Stimulated activated CD4-positive, alpha-beta T cell treated with anti-CD3 and anti-CD28 coated beads, Interleukin-2, amount 100 ng/mL, for 4 hours (primary cell): Measurements from ENCODE around the gene TBXA2R.
"Not testable (repeated sequence)": the region's sequence is repeated elsewhere in the genome, so short reads cannot be mapped to it uniquely, and the experiment has no call there.

ENCODE experiments used
- DNase-seq: peaks from one replicate; pipeline ENCODE4 v3.0.0-alpha.2; 2020; ENCODE audit warnings: low read depth

TBXA2R gene

DNA sequence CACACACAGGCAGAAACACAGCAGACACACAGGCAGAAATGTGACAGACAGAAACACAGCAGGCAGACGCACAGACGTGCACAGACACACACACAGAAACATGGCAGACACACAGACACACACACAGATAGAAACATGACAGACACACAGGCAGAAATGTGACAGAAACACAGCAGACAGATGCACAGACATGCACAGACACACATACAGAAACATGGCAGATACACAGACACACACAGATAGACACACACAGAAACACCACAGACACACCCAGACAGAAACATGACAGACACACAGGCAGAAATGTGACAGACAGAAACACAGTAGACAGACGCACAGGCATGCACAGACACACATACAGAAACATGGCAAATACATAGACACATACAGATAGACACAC, 1.3 kb downstream of the TBXA2R start:
- no peak for DNase-seq

DNA sequence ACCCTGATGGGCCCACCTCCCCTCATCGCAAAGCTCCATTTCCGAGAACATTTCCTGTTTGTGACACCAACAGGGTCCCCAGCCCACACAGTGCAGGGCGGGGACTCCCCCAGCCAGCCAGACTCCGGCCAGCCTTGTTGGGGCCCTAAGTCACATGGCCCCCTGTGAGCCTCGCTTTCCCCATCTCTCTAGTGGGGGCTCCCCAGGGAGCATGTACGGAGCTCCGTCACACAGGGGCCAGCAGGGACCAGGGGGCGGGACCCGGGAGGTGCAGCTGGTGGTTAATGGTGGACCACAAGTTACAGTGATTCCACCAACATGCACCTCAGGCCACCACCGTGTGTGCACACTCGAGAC, 1.7 kb downstream of the TBXA2R start:
- DNase-seq, result no peak

GRCh38 chr19:3604227-3604986, 2.3 kb downstream of the TBXA2R start:
- no peak for DNase-seq

DNA sequence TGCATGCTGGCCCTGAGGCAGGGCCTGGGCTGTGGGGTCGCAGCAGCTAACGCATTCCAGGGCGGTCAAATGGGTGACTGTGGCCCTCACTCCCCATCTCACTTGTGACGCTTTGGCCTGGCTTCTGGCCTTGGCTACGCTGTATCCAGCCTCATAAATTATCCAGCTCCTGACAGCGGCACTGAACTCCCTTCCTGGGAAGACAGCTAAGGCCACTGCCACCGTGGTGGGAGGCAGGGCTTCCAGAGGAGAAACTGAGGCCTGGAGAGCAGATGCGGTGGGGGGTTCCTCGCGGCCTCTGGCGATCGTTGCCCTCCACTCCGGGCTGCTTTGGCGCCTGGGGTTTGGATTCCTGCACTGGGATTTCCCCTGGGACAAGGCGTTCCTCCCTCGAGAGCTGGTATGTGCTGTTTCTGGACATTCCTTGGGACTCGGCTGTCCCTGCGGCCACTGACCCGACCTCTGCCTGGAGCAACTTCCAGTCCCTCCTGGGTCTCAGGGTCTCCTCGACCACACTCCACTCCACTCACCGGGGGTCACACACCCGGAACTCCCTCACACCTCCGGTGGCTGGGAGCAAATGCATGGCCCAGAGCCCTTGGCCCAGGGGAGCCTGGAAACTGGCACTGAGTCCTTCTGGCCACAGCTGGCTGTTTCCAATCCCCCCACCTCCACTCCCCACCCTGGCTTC, 3.4 kb downstream of the TBXA2R start:
- DNase-seq, result no peak

DNA sequence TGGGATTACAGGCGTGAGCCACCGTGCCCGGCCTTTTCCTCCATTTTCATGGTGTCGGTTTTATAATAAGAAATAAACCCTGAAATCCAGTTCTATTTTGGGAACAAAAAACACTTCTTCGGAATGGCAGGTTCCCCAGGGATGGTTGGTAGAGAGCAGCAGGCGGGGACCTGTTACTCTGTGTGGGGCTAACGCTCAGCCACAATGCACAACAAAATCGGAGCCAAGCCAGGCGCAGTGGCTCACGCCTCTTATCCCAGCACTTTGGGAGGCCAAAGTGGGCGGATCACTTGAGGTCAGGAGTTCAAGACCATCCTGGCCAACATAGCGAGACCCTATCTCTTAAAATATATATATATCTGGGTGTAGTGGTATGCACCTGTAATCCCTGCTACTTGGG, 5.7 kb downstream of the TBXA2R start:
- DNase-seq, result no peak

DNA sequence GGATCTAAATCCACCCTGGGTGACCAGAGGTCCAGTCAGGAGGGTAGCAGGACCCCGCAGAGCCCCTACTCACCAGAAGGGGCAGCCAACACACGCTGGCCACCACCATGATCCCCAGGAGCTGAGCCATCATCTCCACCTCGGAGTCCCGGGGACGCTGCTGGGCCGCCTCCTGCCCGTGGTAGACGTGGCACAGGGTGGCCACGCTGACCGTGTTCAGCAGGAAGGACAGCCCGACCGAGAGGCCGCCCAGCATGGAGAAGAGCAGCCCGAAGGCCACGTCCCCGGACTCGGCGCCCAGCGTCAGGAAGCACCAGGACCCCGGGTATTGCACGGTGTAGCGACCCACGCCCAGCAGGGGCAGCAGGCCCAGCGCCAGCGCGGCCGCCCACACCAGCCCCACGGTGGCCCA, 6.9 kb downstream of the TBXA2R start:
- no peak for DNase-seq

DNA sequence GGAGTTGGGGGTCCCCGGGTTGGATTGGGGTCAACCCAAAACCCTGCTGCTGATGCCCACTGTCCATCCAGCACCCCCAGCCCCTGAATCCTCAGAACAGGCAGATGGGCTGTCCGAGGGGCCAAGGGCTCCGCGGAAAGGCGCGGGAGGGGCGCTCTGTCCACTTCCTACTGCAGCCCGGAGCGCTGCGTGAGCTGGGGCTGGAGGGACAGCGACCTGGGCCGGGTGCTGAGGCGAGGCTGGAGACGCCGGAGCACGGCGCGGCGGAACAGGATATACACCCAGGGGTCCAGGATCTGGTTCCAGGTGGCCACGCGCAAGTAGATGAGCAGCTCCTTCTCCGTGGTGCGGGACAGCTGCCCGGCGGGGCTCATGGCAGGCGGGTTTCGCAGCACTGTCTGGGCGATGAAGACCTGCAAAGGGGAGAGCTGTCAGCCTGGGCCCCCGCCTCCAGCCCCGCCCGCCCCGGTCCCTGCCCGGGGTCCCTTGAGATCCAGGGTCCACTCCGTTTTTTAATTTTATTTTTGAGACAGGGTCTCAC, 11.1 kb downstream of the TBXA2R start:
- DNase-seq, result no peak

DNA sequence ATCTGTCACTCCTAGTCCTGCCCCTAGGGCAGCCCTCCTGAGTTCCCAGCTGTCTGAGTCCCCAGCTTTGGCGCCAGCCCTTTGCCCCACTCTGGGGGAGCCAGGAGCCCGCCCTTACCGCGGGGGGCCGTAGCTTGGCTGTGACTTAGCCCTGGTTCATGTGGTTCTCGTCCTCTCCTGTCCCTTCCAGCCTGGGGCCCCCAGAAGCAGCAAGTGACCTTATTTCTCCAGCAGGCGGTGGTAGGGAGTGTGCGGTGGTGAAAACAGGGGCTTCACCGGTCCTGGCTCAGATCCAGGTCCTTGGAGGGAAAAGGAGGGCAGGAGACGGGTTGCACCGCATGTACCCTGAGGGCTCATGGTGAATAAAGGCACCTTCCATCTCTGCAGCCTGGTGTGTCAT, 13.5 kb downstream of the TBXA2R start:
- DNase-seq, result no peak

DNA sequence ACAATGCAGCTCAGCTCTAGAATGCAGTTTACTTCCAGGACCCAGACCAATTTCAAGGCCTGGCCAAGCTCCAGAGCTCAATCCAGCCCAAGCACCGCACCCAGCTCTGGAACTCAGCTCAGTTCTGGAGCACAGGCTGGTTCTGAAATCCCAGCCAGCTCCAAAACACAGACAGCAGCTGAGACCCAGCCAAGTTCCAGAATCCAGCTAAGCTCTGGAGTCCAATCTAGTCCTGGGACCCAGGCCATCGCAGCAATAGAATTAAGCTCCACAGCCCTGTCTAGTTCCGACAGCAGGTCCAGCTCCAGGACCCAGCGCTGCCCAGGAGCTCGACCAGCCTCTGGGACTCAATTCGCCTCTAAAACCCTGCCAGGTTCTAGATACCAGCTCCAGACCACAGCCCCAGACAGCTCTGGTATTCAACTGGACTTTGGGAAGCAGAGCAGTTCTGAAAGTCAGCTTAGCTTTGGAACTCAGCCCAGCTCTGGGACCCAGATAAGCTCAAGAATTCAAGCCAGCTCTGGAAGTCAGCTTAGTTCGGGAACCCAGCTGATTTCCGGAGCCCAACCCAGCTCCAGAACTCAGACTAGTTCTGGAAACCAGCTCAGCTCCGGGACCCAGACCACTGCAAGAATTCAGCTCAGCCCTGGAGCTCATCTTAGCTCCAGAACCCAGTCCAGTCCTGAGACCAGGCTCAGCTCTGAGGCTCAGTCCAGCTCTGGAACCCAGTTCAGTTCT, 14.6 kb downstream of the TBXA2R start:
- no peak for DNase-seq

DNA sequence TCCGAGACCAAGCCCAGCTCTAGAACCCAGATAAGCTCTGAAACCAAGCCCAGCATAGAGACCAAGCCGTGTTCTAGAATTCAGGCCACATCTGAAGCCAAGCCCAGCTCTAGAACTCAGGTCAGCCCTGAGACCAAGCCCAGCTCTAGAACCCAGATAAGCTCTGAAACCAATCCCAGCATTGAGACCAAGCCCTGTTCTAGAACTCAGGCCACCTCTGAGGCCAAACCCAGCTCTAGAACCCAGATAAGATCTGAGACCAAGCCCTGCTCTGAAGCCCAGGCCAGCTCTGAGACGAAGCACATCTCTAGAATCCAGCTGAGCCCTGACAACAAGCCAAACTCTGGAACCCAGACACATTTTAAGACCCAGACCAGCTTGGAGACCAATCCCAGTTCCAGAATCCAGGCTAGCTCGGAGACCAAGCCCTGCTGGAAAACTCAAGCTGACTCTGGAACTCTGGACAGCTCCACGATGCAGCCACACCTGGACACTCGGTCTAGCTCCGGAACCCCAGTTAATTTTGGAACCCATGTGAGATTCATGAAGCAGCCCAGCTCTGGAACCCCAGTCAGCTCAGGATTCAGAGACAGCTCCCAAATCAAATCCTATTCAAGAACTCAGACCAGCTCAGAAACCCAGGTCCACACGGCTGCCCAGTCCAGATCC, 15.6 kb downstream of the TBXA2R start:
- no peak for DNase-seq

DNA sequence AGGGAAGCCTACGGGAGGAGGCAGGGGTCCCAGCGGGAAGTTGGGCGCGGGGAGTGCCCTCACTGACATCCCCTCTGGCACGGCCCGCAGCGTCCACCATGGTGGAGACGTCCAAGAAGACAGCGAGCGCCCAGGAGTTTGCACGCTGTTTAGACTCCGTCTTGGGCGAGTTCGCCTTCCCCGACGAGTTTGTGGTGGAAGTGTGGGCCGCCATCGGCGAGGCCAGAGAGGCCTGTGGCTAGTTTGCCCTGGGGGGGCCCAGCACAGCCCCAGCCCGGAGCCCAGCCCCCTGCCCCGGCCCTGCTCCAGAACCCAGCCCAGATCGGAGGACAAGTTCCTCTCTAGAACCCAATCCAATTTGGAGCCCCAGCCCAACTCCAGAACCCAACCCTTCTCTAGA, 16.7 kb downstream of the TBXA2R start:
- DNase-seq, result no peak

DNA sequence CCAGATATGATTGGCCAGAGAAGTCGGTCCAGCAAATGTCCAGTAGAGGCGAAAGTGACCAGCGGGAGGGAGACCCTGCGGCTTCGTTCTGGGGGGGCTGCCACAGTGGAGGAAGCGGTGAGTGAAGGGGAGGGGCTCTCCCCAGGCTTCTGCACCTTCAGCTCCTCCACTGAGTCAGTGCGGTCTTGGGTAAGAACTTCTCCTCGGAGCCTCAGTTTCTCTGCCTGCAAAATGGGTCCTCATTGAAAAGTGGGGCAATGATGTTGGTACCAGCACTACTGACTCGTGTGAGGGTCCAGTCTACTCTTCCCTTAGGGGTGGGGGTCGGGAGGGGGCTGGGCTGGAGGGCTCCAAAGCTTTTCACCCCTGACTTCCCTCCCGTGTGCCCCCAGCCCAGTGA, 17.2 kb downstream of the TBXA2R start:
- no peak for DNase-seq

DNA sequence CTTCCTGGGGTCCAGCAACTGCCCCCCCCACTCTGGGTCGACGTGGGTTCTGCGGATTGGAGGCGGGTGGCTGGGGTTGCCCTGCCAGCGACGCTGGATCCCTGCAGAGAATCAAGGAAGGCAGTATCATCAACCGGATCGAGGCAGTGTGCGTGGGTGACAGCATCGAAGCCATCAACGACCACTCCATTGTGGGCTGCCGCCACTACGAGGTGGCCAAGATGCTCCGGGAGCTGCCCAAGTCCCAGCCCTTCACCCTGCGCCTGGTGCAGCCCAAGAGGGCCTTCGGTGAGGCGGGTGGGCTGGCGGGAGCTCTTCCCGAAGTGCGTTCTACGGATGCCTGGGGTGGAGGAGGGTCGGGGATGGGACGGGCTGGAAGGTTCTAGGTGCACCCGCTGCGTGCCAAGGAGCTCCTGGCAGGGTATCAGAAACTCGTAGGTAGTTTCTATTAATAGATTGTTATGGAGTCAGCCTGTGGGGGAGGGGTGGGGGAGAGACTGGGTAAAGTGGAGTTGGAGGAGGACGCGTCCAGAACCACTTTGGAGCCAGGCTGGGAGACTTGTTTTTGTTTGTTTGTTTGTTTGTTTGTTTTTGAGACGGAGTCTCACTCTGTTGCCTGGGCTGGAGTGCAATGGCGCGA, 19.8 kb downstream of the TBXA2R start:
- DNase-seq, result no peak

- DNase-seq, result no peak
These were observed 20.5 kb downstream of the TBXA2R start for GRCh38 chr19:3586127-3586626.

DNA sequence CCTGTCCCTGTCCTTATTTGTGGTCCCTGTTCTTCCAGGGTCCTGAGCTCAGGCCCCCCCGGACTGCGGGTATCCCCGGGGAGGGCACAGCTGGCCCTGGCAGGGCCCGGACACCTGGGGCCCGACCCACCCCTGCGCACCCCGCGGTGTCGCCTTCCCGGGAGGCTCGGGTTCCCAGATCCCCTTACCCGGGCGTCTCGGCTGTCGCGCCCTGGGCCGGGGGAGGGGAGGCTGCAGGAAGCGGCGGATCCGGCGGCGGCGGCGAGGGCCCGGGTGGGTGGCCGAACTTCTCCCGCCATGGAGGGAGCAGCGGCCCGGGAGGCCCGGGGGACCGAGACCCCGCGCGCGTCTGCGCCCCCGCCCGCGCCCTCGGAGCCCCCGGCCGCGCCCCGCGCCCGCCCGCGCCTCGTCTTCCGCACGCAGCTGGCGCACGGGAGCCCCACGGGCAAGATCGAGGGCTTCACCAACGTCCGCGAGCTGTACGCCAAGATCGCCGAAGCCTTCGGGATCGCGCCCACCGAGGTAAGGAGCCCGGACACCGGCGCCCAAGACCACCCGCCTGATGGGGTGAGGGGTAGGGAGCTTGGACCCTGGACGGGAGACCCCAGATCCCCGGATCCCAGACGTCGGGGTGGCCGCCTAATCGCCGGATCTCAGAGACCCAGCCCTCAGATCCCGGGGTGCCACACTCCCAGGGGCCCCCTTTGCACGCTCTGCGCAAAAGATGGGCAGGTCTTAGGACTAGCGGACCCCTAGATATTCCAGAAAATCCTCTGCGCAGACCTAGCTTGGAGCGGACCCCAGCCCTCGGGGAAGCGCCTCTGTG, 21.2 kb downstream of the TBXA2R start, which contains the start of gene GIPC3:
GIPC3 (plus strand) TSS at position 178 of the 826 bp plus-strand sequence; CDS start at position 298, 120 bp downstream.
- no peak for DNase-seq

- not testable (repeated sequence) for DNase-seq
These were observed 22.5 kb downstream of the TBXA2R start for GRCh38 chr19:3584036-3584802.

- DNase-seq, result not testable (repeated sequence)
These were observed 24.9 kb downstream of the TBXA2R start for GRCh38 chr19:3581792-3582191.

DNA sequence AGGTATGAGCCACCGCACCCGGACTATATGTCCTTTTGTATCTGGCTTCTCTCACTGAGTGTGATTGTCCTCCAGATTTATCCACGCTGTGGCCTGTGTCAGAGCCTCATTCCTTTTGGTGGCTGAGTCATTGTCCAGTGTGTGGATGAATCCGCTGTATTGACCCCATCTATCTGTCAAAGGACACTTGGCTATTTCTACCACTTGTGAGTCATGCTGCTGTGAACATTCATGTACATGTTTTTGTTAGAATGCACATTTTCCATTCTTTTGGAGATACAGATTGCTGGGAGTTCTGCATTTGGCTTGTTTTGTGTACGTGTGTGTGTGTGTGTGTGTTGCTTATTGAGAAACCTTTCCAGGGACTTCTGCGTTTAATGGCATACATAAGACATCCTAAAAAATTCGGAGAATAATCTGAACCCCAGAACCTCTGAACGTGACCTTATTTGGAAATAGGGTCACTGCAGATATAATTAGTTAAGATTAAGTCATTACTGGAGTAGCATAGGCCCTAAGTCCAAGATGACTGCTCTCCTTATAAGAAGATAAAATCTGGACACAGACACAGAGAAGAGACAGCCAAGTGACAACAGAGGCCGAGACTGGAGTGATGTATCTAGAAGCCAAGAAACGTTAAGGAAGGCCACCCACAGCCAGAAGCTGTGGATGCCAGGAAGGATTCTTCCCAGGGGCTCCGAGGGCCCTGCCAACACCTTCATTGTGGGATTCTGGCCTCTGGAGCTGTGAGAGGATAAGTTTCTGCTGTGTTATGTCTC, 26.3 kb downstream of the TBXA2R start:
- no peak for DNase-seq

GRCh38 chr19:3578390-3578789, 28.3 kb downstream of the TBXA2R start:
- DNase-seq, result no peak
